NCI-H2196 (cell line): ENCODE results near the gene SF3B4.
"Not testable (repeated sequence)": the region's sequence is repeated elsewhere in the genome, so short reads cannot be mapped to it uniquely, and the experiment has no call there.

Source experiments
- DNase-seq: peaks from one replicate; lab custom pipeline; 2025; ENCODE audit not compliant: unreplicated experiment; lab: John Stamatoyannopoulos, UW

SF3B4 gene

GRCh38 chr1:149927563-149928400 is at the start of gene SF3B4:
SF3B4 (minus strand) TSS chr1:149927803; CDS start chr1:149927759, 44 bp downstream.
- DNase-seq = peak; percentile 95

- DNase-seq = peak; percentile 61
Observed at GRCh38 chr1:149977345-149977744, 49.7 kb upstream of the SF3B4 start.

GRCh38 chr1:149972547-149972946 is 44.9 kb upstream of the SF3B4 start:
- DNase-seq = no peak

- DNase-seq = no peak
Observed at GRCh38 chr1:149967646-149968045, 40.0 kb upstream of the SF3B4 start.

- no peak for DNase-seq
Observed at GRCh38 chr1:149967041-149967440, 39.4 kb upstream of the SF3B4 start.

- no peak for DNase-seq
Observed at GRCh38 chr1:149966405-149966804, 38.8 kb upstream of the SF3B4 start.

- no peak for DNase-seq
Observed at GRCh38 chr1:149965440-149965839, 37.8 kb upstream of the SF3B4 start.

- no peak for DNase-seq
Observed at GRCh38 chr1:149963358-149963757, 35.8 kb upstream of the SF3B4 start.

- DNase-seq = no peak
Observed at GRCh38 chr1:149962736-149963135, 35.1 kb upstream of the SF3B4 start.

GRCh38 chr1:149962039-149962647 is 34.5 kb upstream of the SF3B4 start:
- DNase-seq = peak; percentile 74

GRCh38 chr1:149957548-149957947 is 29.9 kb upstream of the SF3B4 start:
- not testable (repeated sequence) for DNase-seq

GRCh38 chr1:149949911-149950310 is 22.3 kb upstream of the SF3B4 start:
- no peak for DNase-seq

- DNase-seq = no peak
Observed at GRCh38 chr1:149945206-149945605, 17.6 kb upstream of the SF3B4 start.

- no peak for DNase-seq
Observed at GRCh38 chr1:149942885-149943284, 15.3 kb upstream of the SF3B4 start.

- no peak for DNase-seq
Observed at GRCh38 chr1:149942207-149942606, 14.6 kb upstream of the SF3B4 start.

- no peak for DNase-seq
Observed at GRCh38 chr1:149940427-149940826, 12.8 kb upstream of the SF3B4 start.

- not testable (repeated sequence) for DNase-seq
Observed at GRCh38 chr1:149938668-149939003, 11.0 kb upstream of the SF3B4 start.

GRCh38 chr1:149937759-149938158 is 10.2 kb upstream of the SF3B4 start:
- no peak for DNase-seq

- DNase-seq = peak; percentile 46
Observed at GRCh38 chr1:149936992-149937705, 9.5 kb upstream of the SF3B4 start.

- DNase-seq = no peak
Observed at GRCh38 chr1:149936170-149936991, 8.8 kb upstream of the SF3B4 start, which contains the start of gene MTMR11. MTMR11 (minus strand) TSS chr1:149936879; CDS start chr1:149936647, 232 bp downstream.

- no peak for DNase-seq
Observed at GRCh38 chr1:149934356-149934755, 6.8 kb upstream of the SF3B4 start.
